TTC549 (cell line): Measurements from ENCODE around the gene GRB10.

Experiments
- FAIRE-seq: peaks from 2 replicates; lab custom pipeline; 2012; peaks lifted over from hg19 to GRCh38; lab: Jason Lieb, UNC

Gene GRB10

DNA sequence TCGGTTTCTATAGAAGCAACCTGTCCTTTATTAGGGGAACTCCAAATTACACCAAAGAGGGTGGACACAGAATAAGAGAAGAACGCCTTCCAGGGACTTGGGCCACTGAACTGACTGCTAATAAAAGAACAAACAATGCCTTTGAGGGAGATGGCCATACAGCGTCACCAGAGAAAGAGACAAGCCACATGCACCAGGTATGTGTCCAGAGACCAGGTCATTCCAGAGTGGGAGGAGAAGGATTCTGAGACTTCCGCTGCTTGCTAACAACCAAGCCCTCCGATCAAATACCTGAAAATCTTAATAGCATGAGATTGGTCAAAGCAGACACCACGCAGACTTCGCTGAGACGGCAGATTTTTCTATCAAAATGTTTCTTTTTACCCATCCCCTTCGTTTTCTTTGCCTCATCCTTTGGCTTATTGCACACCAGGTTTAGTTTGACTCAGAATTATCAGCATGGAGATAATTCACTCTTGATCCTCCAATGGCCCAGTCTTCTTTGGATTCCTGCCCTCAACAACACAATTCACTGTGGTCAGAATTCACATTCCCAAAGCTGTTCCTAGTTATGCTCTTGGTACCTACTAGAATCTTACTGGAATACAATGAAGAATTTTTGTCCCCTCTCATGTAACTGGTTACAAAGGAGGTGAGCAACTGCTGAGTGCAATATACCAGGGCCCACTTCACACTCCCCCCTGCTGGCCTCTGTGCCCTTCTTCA, 130.1 kb downstream of the GRB10 start:
- no peak for FAIRE-seq

DNA sequence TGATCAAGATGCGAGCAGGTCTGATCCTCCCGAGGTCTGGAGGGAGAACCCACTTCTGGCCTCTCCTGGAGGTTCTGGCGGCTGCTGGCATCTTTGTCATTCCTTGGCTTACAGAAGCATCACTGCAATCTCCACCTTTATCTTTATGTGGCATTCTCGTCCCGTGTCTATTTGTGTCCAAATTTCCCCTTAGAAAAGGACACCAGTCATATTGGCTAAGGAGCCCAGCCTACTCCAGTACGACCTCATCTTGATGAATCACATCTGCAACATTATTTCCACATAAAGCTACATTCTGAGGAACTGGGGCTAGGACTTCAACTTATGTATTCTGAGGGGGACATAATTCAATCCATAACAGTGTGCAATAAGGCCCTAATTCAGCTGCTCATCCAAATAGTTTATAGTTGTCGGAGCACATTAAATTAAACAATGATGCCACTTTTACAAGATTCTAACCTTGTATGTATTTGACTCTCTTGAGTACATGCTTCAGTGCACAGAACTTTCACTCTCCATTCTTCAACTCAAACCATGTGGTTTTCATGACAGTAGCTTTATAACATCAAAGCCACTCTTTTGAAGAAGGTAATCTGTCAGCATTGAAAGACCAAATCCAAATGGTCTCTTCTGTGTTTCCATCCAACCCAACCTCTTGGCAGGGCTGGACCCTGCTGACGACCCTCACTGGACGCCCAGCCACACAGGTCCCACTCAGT, 131.3 kb downstream of the GRB10 start:
- FAIRE-seq = no peak

DNA sequence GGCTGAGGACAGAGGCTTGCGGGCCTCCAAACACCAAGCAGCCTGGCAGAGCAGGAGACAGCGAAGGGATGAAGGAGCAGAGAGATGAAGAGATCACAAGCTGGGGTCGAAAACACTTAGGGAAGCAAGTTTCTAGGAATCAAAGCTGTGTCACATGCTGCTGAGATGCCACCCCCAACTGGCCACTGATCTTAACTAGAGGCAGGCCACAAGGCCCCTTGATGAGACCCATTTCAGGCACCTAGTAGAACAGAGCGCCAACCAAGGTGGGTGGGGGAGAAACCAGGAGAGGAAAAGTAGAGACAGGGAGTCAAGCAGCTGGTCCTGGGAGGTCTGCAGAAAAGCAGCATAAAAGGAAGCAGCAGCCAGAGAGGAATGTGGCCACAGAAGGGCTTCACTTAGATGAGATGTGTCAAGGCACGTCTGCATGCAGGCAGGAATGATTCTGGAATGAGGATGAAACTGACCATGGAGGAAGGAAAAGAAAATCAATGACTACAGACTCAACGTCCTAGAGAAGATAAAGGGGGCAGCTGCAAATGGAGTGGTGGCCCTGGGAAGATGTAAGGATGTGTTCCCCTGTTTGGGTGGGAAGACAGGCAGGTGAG, 132.5 kb downstream of the GRB10 start:
- no peak for FAIRE-seq

DNA sequence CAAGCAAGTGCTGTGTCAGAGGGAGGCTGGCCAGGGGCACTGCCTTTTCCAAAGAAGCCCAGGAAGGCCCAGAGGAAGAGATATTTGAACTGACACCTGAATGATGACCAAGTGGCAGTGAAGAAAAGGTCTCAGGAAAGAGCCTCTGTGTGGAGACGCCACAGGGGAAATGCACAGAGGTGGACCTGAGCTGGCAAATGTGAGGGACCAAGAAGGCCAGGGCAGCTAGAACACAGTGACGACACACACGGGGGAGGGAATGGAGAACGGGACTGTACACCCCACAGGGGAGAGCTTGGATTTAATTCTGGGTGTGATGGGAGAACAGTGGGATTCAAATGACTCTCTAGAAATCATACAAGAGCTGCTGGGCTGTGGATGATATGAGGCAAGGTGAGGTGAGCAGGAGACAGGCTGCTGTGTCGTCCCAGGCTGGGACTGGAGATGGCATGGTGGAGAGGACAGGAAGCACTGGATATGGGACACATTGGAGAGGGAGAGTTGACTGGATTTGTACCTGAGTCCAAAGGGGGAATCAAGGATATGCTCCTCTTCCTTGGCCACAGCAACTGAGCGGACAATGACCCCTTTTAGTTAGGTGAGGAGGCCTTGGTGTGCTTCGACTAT, 133.3 kb downstream of the GRB10 start:
- FAIRE-seq = no peak

DNA sequence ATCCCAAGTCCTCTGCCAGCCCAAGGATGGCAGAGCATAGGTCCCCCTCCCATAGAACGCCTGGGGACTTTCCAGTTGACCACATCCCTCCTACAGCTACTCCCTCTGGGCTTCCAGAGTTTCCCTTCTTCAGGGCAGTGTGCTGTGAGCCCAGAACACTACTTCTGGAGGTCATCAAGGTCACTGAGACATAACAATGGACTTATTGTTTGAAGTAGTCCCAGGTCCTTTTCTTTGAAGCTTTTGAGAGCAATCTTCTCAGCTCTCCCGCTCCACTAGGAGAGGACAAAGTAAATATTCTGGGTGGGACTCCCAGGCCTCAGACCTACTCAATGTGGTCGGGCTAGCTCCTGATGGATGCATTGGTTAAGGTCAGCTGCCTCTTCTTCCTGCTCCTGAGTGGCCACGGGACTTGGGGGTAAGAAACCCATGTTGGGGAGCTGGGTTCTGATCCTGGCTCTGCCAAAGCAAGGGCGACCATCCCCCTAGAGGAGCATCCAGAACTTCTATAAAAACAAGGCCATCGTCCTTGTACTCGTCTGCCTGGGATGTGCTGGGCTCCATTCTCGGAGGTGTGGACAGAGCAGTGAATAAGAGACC, 134.0 kb downstream of the GRB10 start:
- no peak for FAIRE-seq

DNA sequence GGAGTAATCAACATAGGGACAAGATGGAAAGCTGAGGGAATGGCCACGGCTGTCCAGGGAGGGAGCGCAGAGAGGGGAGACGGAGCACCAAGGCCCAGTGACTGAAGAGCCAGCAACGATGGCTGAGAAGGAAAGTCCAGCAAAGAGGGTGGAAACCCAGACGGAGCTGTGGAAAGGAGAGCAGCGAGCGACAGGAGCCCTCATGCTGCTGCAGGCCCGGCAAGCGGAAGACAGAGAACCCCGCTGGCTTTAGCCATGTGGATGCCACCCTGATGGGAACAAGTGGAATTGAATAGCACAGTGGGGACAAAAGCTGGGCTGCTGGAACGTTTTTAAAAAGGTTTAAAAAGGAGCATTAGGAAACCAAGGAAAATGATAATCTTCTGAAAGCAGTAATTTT, 134.6 kb downstream of the GRB10 start:
- no peak for FAIRE-seq

DNA sequence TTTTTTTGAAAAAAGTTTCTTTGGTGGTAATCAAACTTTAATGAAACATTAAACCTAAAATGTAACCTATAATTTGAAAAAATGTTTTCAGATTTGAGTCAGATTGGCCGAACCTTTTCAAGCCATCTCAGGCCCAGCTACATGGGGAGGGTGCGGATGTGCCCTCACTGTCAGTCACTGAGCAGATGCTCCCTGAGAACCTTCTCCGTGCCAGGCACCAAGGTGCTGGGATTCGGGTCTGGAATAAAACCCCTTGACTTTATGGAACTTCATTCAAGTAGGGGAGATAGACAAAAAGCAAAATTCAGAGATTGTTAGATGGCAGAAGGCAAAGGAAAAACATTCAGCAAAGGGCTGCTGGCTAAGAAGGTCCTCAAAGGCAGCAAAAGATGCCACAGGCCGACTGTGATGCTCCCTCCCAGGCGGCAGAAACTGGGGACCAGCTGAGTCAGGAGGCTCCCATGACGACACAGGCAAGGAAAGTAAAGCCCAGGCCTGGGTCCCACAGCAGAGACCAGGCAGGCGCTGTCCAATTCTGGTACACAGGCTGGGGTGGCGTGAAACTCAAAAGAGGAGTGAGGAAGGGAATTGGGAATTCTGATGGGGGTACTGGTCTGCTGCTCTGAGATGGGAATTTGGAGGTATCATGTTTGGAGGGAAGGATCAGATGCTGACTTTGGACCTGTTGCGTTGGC, 135.3 kb downstream of the GRB10 start:
- FAIRE-seq = no peak

DNA sequence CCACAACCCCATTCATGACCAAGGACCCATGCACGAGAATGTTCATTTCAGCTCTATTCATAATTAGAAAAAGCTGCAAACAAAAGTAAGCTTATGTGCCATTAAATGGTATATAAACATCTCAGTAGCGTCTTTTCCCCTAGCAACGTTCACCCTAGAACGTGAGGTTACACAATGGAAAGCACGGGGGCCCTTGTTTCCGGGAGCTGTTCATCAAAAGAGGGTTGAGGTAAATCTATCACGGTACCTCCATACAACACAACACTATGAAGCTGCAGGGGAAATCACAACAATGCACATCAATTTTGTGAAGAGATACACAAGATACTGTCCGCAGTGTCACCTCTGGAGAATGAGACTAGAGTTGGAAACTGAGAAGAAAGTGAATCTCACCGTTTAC, 136.6 kb downstream of the GRB10 start:
- no peak for FAIRE-seq

DNA sequence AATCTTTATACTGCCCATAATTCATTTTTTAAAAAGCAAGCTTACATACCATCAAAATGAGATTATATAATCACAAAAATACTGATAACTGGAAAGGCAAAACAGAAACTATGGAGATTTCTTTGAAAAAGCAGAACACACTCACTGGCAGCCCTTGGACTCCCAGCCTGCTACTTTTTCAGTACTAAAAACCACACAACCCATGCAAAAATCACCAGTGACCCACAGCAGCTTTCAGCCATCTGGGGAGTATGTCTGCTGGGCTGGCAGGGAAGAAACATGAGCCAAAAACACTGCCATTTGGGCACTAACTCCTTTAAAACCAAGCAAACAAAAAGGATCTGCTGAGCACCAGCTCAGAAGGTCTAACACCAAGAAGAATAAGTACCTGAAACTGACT, 137.5 kb downstream of the GRB10 start:
- no peak for FAIRE-seq

DNA sequence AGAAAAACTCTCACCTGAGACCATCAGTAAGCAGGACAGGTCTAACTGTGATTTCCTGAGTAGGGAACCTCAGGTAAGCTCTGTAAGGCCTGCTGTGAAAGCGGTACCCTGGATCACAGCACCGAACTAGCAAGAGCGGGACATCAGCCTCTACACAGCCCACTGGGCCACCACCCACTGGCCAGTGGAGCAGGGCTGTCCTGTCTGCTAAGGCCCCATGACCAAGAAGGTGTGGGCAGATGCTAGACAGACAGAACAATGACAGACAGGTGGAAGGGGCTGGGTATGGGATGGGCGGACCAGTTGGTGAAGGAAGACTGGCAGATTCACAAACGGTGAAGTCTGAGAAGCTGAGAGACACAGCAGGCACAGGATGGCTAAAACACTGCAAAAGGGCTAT, 138.1 kb downstream of the GRB10 start:
- FAIRE-seq = no peak

DNA sequence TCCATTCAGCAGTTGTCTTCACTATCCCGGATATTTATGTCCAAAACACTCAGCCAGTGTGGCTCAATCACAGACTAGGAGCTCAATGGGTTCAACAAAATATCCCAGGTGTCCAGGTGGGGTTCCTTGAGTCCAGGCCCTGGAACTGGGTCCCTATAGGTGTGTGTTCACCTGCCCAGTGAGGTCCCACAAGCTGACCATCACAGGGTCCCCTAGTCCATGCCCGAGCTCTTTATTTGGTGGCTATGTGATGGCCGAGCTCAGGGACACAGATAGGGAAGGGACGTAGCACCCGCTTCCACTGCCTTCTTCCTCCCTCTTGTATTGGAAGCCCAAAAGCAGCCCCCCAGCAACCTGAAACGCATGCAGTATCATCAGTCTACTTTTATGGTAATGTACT, 138.6 kb downstream of the GRB10 start:
- FAIRE-seq = no peak

DNA sequence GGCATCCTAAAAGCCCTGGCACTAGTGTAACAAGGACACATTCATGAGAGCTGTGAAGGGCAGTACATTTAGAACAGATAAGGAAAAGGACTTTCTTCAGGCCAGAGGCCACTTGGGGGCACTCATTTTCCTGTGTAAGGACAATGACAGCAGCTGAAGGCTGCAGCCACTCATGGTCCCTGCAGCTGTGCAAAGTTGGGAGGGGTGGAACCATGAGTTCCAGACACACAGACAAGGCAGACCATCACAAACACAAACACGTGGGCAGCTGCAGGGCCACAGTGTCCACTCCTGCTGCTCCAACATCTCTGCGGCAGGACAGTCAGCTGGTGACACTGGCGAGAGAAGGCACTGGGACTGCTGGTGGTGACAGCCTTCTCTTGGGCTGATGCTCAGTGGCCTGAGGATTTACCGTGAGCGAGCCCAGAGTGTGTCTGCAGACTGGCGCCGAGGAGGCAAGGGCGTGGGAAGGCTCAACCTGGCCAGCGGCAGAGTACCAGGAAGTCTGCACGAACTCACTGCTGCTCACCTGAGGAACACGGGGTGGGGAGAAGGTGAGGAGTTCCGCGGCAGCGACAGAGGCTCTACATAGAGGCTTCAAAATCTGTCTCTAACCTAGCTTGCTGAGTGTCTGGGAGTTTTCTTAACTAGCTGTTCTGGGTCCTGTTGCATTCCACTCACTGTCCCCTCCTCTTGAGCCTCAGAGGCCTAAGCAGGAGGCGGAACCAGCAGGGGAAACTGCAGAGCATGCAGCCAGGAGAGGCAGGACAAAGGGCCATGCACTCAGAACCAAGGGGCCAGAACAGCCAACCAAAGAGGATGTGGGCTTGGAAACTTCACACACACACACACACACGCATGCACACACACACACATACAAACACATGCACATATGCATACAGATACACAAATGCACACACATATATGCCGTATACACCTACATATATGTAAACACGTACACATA, 141.0 kb downstream of the GRB10 start:
- no peak for FAIRE-seq

DNA sequence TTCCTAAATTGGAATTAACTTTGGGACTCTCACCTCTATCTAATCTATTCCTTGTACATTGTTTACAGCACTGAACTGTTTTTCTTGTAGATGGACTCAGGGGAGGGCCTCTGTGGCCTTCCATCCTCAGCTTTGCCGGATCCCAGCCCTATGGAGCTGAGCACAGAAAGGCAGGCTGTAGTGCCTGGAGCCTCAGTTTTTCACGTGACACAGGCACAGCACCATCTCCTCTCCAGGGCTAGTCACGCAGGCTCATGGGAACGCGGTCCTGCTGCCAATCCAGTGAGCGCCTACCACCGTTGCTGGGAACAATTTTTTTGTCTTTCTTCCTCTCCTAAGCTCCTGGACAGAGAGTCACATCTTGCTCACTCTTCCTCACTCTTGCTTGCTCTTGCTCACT, 141.9 kb downstream of the GRB10 start:
- no peak for FAIRE-seq

DNA sequence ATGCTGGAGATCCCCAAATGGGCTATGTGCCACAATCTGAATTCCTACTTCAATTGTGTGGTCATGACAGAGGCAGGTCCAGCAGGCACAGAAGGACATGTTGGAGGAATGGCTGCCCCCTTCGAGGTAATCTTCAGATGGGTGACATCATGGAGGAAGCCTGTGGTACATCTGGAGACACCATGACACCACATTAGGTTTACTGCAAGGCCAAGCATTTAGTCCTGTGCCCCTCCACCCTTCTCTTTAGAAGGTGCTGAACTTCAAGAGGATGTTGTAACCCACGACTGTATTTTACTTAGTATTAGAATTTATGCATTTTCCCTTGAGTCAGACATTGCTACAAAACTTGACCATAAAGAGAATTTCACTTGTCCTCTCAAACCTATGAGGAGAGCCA, 142.4 kb downstream of the GRB10 start:
- FAIRE-seq = no peak

DNA sequence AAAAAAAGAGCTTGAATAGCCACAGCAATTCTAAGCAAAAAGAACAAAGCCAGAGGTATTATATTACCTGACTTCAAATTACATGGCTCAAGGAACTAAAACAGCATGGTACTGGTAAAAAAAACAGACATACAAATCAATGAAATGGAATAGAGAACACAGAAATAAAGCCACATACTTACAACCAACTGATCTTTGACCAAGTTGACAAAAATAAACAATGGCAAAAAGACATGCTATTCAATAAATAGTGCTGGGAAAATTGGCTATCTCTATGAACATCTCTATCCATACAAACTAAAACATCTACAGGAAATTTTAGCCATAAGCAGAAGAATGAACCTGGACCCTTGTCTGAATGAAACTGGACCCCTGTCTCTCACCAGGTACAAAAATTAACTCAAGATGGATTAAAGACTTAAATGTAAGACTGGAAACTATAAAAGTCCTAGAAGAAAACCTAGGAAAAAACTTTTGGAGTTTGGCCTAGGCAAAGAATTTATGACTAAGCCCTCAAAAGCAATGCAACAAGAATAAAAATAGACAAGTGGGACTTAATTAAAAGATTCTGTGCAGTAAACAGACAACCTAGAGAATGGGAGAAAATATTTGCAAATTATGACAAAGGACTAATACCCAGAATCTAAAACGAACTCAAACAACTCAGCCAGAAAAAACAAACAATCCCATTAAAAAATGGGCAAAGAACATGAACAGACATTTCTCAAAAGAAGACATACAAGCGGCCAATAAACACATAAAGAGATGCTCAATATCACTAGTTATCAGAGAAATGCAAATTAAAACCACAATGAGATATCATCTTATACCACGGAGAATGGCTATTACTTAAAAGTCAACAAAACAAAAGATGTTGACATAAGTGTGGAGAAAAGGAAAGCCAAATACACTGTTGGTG, 144.7 kb downstream of the GRB10 start:
- no peak for FAIRE-seq

DNA sequence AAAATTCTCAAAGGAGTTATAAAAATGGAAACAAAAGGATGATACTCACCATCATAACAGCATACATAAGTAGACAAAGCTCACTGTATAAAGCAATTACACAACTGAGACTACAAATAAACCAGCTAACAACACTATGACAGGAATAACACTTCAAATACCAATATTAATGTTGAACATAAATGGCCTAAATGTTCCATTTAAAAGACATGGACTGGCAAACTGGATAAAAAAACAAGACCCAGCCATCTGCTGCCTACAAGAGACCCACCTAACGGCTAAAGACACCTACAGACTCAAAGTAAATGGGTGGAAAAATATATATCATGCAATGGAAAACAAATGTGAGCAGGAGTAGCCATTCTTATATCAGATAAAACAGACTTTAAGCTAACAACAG, 148.3 kb downstream of the GRB10 start:
- FAIRE-seq = no peak

DNA sequence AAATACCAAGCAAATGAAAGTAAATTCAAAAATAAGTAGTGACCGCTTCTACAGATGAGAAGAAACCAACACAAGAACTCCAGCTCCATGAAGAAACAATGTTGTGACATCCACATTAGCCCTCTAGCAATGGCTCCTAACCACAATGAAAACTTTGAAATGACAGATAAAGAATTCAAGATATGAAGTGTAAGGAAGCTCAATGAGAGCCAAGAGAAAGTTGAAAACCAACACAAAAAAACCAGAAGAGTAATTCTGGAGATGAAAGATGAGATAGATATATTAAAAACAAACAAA, 149.3 kb downstream of the GRB10 start:
- FAIRE-seq = no peak

DNA sequence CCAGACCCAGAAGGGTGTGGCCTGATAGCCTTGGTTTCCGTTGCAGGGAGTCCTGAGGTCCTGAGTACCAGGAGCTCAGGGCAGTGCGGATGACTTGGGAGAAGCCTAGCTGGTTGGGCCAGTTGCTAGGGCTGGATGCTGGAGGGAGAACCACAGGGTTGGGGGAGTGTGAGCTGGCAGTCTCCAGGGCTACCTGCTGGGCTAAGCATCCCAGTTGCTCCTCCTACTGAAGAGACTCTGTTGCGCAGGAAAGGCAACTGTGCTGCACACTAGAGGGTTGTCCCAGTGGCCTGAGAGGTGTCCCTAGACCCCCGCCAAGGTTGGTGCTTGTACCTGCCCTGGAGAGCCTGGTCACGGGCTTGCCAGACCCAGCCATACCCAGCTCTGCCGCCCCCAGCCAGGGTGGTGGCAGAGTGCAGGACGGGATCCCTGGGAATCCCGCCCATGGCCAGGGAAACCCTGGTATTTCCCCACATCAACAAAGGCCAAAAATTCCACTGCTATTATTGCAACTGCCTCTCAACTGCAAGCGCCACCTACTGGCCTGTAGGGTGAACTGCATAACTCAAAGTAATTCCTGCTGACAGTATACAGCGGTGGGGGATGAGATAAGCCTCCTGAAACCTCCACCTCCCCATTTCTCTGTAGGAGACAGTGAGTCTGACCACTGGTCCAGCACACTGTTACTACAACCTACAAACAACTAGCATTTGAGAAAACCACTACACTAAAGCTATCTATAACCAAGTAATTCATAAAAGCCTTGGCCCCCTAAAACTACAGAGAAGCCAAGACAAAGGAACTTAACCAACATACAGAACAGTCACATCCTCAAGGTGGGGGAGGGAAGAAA, 149.9 kb downstream of the GRB10 start:
- FAIRE-seq = no peak

DNA sequence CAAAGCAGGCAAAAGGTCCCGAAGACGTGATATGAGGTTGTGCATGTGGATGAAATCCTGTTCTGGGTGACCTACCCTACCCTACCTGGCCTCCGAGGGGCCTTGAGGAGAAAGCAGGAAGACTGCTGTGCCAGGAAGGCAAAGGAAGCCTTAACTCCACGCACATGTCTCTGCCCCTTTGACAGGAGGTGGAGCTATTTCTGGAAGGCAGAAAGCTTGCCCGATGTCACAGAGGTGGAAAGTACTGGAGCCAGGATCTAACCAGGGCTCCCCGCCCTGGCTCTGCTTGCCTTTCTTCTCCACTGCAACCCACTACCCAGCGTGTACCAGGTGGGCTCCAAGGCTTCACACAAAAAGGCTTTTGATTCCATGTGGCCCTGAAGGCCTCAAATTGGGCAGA, 151.1 kb downstream of the GRB10 start:
- FAIRE-seq = no peak
